ENCODE data around the gene GABBR2. TPM values are rescaled to one million over a fixed set of nuclear protein-coding genes. Genes with fewer than 3 reads are reported as not detected.

The GABBR2 gene
- total and polyA plus RNA-seq, 12 donors: 0.17 to 9.0 (median 3.7) TPM

DNA sequence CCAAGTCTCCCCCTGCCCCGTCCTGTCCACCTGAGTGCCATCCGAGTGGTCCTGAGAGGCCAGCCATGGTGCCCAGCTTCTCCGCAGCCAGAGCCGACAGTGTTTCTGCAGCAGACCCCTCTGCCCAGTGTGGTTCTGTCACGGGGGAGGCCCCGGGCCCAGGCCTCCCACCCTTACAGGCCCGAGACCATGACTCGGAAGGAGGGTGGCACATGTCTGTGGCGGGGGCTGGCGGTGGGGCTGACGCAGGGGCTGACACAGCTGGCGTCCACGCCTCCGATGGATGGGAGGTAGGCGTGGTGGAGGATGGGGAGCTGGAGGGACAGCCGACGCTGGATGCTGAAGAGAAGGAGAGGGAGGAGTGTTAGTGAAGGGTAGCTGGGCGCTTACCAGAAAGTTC lies 418.3 kb downstream of the GABBR2 start:
- intact Hi-C loops (cut with DNase I): no loop called here
- TF ChIP-seq POLR2A (IDR thresholded peaks at IDR 0.05): no peak
- TF ChIP-seq, protein P1, sequence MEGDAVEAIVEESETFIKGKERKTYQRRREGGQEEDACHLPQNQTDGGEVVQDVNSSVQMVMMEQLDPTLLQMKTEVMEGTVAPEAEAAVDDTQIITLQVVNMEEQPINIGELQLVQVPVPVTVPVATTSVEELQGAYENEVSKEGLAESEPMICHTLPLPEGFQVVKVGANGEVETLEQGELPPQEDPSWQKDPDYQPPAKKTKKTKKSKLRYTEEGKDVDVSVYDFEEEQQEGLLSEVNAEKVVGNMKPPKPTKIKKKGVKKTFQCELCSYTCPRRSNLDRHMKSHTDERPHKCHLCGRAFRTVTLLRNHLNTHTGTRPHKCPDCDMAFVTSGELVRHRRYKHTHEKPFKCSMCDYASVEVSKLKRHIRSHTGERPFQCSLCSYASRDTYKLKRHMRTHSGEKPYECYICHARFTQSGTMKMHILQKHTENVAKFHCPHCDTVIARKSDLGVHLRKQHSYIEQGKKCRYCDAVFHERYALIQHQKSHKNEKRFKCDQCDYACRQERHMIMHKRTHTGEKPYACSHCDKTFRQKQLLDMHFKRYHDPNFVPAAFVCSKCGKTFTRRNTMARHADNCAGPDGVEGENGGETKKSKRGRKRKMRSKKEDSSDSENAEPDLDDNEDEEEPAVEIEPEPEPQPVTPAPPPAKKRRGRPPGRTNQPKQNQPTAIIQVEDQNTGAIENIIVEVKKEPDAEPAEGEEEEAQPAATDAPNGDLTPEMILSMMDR (IDR thresholded peaks at IDR 0.05): no peak
- Histone ChIP-seq H3K36me3 (replicated peaks in 1 of 2) (no peaks in the 10 kb centered on the region), H3K27me3 (no peaks in the 10 kb centered on the region), H3K4me1 (replicated peaks in 1 of 2) (no peaks in the 10 kb centered on the region), H3K9me3 (replicated peaks in 1 of 3) (no peaks in the 10 kb centered on the region), H3K4me3 (no peak overlapping the region), H3K27ac (no peak overlapping the region)
- DNase-seq: no peak
- WGBS, 4 donors: 90 to 96% (median 92%) methylated on average over 12 to 18 of the region's 18 CpGs

DNA sequence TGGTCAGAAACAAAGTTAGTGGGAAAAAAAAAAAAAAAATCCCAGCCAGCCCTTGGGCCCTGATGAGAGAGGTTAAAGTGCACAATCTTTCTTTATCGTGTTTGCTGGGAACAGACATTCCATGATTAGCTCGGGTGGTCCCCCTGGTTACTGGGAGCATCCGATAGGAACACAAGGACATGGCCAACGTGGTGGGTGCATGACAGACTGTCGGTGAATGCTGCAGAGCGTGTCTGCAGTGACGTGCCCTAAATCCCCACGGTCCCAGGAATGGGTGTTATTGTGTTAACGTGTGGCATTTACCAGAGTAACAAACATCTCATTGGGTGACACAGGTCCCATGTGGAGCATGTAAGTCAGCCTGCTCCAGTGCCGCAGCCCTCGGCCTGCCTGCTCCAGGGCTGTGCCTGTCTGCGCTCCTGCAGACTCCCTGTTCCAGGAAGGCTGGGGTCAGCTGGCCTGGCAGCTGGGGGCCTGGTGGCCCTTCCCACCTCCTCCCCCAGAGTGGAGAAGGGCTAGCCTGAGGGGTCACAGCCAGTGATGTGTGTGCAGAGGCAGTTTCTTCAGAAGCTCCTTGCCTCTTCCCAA lies 419.0 kb downstream of the GABBR2 start:
- Histone ChIP-seq H3K27ac (no peak overlapping the region), H3K4me1 (replicated peaks in 1 of 2) (no peaks in the 10 kb centered on the region), H3K9me3 (replicated peaks in 1 of 3) (no peaks in the 10 kb centered on the region), H3K27me3 (no peaks in the 10 kb centered on the region), H3K4me3 (no peak overlapping the region), H3K36me3 (replicated peaks in 1 of 2) (no peaks in the 10 kb centered on the region)
- TF ChIP-seq, protein P1 (IDR thresholded peaks at IDR 0.05): no peak
- no peak for TF ChIP-seq POLR2A (IDR thresholded peaks at IDR 0.05)
- no peak for DNase-seq
- intact Hi-C loops (cut with DNase I): no loop called here
- WGBS, 4 donors: 73 to 89% (median 85%) methylated on average over 3 to 12 of the region's 12 CpGs

DNA sequence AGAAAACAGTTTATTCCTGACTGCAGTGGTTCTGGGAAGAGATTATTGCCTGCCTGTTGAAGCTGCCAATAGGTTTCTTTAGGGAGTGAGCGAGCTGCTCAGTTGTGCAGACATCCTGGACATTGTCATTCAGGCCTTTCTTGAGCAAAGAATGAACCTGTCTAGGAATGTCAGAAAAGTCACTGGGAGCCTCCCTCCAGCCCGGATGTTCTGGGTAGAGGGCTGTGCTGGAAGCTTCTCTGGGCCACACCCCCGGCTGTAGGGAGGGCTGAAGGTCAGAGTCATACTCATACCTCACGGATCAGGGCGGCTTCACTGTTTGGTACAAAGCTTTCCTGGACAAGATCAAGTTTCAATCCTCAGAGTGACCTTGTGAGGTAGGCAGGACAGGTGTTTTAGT lies 419.9 kb downstream of the GABBR2 start:
- intact Hi-C loops (cut with DNase I): no loop called here
- Histone ChIP-seq H3K4me3 (no peak overlapping the region), H3K36me3 (replicated peaks in 1 of 2) (no peaks in the 10 kb centered on the region), H3K9me3 (replicated peaks in 1 of 3) (no peaks in the 10 kb centered on the region), H3K4me1 (replicated peaks in 1 of 2) (no peaks in the 10 kb centered on the region), H3K27me3 (no peaks in the 10 kb centered on the region), H3K27ac (no peak overlapping the region)
- TF ChIP-seq, protein P1 (IDR thresholded peaks at IDR 0.05): no peak
- no peak for TF ChIP-seq POLR2A (IDR thresholded peaks at IDR 0.05)
- WGBS, 4 donors: 69 to 75% (median 74%) methylated on average over 2 to 5 of the region's 5 CpGs
- no peak for DNase-seq

DNA sequence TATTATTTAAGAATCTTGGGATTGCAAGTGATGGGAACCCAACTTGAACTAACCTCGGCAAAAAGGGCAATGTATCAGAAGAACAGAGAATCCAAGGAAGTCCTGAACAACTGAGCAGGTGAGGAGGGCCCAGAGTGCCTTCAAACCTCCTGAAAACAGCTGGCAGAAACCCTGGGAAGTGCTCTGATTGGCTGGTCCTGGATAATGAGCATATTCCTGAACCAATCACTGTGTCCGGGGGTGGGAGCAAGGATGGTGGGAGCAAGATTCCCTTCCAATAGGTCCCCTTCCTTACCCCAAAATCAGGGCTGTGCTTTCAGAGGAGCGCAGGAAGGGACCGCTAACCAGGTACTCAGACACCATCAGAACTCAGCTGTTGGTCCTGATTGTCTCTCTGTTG lies 421.4 kb downstream of the GABBR2 start:
- TF ChIP-seq POLR2A (IDR thresholded peaks at IDR 0.05): no peak
- TF ChIP-seq, protein P1 (IDR thresholded peaks at IDR 0.05): no peak
- 88 to 95% (median 92%) methylated on average over 3 to 4 of the region's 4 CpGs for WGBS, 4 donors
- Histone ChIP-seq H3K9me3 (replicated peaks in 1 of 3) (no peaks in the 10 kb centered on the region), H3K4me1 (replicated peaks in 1 of 2) (no peaks in the 10 kb centered on the region), H3K36me3 (replicated peaks in 1 of 2) (no peaks in the 10 kb centered on the region), H3K27ac (no peak overlapping the region), H3K4me3 (no peak overlapping the region), H3K27me3 (no peaks in the 10 kb centered on the region)
- no peak for DNase-seq
- intact Hi-C loops (cut with DNase I): no loop called here

Data from adrenal gland (tissue), 12 donors.